GM18907 (cell line): ENCODE results near the gene FOXL2.

Source experiments
- ATAC-seq: cut with Tn5 transposase; IDR thresholded peaks from one replicate; pipeline ENCODE4 v1.9.1; 2021; ENCODE audit warnings: mild to moderate bottlenecking, moderate library complexity; ENCODE audit not compliant: unreplicated experiment

FOXL2 gene

DNA sequence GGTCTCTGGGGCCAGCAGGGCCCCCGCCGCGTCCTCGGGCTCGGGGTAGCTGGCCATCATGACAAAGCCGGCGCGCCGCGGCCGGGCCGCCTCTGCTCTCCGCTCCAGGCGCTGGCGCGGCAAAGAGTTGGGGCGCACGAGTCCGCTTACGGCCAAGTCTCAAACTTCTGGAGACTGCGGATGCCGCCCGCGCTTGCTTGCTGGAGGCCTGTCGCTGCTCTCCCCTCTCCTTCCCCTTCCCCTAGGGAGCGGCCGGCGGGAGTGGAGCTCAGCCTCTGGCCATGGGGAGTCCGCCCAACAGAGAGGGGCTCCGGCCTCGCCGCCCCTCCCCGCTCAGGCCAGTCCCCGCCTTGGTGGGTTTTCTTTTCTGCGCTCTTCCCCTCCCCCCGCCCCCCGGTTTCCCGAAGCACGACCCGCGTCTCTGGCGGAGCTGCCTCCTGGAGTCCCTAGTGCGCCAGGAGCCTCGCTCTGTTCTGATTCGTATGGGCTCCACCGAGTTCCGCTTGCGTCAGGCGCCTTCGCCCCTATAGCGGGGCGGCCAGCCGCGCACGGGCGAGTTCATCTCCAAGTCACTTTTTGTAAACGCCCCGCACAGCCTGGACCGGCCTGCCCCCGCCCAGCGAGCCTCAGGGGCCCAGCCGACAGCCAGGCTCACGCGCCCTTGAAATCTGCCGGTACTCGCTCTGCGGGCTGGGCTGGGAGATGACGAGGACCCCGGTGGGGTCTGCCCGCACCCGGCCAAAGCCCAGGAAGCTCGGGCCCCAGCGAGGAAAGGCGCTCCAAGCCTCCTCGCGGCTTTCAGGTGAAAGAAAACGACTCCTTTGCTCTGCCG lies at the start of gene FOXL2, which contains the start of gene FOXL2NB:
Gene FOXL2 (minus strand): TSS at position 475 of the 832 bp plus-strand sequence. CDS start 415 bp downstream, at position 60.
Gene FOXL2NB (plus strand): TSS at position 555 of the 832 bp plus-strand sequence. CDS start 148 bp downstream, at position 703.
- ATAC-seq = no peak

GRCh38 chr3:138995706-138996105 lies 48.8 kb upstream of the FOXL2 start:
- ATAC-seq = no peak

GRCh38 chr3:138987181-138987580 lies 40.2 kb upstream of the FOXL2 start:
- ATAC-seq = no peak

DNA sequence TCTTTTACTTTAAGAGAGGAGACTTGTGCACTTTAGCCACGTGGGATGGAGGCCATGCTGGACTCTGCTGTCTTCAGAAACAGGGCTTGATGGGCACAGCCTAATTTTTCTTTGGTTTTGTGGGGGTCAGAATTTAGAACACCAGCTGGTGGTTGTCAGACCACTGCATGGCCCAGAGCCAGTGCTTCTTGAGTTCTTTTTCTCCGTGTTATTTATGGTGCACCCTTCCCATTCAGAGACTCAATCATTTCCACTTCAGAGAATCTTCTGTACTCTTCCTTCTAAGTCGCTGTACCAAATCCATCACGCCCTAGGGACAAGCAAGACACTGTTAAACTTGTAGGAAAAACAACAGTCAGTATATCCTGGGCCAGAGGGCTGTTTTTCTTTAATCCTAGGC lies 39.0 kb upstream of the FOXL2 start:
- ATAC-seq = no peak

DNA sequence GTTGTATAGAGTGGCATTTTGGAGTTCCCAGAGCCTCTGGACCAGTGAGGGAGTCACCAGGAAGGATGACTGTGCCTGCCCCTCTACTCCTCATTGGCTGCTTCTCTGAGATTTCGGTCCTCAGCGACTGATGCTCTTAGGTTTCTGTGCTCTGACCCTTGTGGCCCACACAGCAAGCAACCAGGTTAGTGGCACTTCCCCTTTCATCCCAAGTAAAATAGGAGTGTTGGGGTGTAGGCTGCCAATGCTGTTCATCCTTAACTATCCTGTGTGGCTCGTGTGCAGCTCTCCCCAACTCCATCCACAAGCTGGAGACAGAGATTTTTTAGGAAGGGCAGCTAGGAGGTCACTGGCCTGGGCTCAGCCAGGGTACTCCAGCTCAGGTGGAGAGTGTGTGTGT lies 37.9 kb upstream of the FOXL2 start:
- no peak for ATAC-seq

- ATAC-seq = no peak
Observed at GRCh38 chr3:138976047-138976446, 29.1 kb upstream of the FOXL2 start.

DNA sequence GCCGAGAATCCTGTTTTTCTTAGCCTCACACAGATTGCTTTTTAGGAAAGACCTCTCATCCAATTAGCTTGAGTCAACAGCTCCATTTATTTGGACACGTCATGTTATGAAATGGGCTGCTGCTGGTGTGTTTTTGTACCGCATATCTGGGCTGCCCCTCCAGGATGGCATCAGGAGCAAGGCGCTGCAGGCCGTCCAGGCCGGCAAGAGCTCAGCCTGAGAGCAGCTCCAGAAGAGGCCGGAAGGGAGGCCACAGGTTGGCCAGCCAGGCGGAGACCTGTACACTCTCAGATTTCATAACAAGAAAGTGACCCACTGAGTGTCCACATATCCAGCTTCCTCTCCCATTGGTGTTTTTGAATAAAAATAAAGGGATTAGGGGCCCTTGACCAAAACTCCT lies 28.4 kb upstream of the FOXL2 start:
- no peak for ATAC-seq

- no peak for ATAC-seq
Observed at GRCh38 chr3:138974462-138974861, 27.5 kb upstream of the FOXL2 start.

GRCh38 chr3:138972941-138973340 lies 26.0 kb upstream of the FOXL2 start:
- ATAC-seq = no peak

GRCh38 chr3:138971766-138972320 lies 24.9 kb upstream of the FOXL2 start:
- ATAC-seq = no peak

DNA sequence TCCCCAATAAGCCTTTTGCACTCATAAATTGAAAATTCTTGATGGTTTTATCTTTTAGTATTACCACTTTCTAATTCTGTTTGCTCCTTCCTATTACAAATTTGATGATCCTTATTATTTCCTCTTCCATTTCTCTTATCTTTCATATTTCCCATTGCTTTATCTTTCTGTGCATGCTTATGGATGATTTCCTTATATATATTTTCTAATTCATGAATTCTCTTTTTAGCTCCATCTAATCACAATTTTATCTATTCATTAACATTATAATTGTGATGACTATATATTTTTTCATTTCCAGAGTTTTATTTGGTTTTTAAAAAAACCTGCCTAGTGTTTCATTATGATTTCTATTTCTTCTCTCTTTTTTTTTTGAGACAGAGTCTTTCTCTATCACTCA lies 18.0 kb upstream of the FOXL2 start:
- ATAC-seq = no peak

DNA sequence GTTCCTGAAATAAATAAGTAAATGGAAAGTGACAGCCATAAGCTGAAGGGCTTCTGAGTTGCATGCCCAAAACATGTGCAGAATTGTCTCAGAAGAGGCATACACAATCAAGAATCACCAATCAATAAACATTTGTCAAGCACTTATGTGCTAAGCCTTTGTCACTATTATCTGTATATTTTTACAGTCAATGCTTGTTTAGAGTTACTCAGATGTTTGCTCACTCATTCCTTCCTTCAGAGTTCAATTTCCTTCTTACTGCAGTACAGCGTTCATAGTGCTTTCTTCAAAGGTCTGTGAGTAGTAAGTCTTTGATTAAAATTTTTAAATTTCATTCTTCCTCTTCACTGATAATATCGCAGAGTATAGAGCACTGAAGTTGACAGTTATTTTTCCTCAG lies 17.3 kb upstream of the FOXL2 start:
- ATAC-seq = no peak

DNA sequence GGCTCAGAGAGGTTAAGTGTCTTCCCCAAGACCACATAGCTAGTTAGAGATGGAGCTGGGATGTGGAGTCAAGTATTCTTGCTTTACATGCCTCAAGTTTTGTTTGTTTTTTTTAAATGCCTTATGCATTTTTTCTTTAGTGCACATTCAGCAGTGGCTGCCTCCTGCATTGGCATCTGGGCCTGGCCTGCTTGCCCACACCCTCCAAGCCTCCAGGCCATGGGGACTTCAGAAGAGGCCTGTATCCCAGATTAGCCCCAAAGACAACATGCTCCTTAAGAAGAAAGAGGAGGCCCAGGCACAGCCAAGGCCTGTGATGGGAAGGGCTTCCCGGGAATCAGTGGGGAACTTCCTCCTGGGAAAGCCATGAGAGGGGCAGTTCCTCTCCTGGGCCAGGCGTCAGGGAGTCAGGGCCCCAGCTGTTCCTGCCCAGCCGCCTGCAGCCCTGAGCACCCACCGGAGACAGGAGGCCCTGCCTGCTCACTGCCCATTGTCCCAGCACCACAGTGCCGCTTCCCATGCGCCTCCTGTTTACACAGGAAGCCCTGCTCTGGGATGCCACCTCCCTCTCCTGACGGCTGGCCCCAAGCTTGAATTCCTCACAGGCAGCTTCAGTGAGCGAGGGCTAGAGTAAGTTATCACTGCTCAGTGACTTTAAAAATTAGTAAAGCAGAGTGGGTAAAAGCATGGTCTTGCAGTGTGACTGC lies 16.1 kb upstream of the FOXL2 start:
- no peak for ATAC-seq

GRCh38 chr3:138960417-138960852 lies 13.5 kb upstream of the FOXL2 start:
- ATAC-seq = no peak

DNA sequence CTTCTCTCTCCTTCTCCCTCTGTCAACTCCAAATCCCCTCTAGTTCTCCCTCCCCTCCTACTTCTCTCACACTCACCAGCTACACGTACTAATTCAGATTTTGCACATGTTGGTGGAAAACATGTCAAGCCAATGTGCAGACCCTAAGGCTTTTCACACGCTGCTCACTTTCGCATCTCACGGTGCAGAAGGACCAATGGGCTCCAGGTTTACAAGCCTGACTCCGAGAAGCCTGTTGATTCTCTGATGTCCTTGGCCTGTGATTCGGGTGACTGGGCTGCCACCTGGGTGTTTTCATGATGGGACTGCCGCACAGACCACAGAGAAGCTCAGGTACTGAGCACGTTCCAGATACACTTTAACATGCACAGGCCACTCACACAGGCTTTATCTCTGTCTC lies 3.8 kb upstream of the FOXL2 start:
- ATAC-seq = no peak

- no peak for ATAC-seq
Observed at GRCh38 chr3:138950006-138950644, 3.2 kb upstream of the FOXL2 start.

- ATAC-seq = no peak
Observed at GRCh38 chr3:138949445-138950005, 2.6 kb upstream of the FOXL2 start.

- ATAC-seq = no peak
Observed at GRCh38 chr3:138949002-138949418, 2.1 kb upstream of the FOXL2 start.

- no peak for ATAC-seq
Observed at GRCh38 chr3:138948371-138949001, 1.5 kb upstream of the FOXL2 start.

GRCh38 chr3:138947495-138948121 lies 671 bp upstream of the FOXL2 start:
- no peak for ATAC-seq
